ENCODE measurements around the gene PER1. TPM values are rescaled to one million over a fixed set of nuclear protein-coding genes. Genes with fewer than 3 reads are reported as not detected.

The PER1 gene
- total and polyA plus RNA-seq, 2 of the 13 experiments (the other 11 are each of a cell fraction or from before 2014, with no cell fraction given), result 2.6 to 3.6 TPM

DNA sequence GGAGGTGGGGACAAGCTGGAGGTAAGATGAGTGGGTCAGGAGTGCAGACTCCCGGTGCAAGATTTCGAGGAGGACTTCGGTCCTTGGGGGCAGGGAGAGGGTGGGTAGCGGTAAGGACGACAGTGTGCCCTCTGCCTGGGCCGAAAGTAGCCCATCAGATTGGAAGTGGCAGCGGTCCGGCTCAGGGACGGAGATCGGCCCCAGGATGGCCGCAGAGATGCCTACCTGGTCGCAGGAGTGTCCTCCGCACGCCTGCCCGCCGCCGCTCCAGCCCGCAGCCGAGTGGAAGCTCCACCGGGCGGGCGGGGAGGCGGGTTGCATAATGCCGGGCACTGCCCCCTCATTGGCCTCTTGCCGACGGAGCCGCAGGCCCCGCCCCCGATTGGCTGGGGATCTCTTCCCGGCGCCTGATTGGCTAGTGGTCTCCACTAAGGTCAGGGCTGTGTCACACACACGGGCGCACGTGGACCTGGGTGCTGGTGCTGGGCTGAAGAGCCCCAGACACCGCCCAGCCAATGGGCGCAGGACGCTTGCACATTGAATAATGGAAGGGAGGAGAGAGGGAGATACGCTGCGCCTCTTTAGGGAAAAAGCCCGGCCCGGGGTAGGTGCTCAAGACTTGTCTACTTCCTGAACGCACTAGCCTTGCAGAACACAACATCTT, at the start of gene PER1 (continued):
- TF ChIP-seq ZNF768 (CRISPR knock-in tag; IDR thresholded peaks at IDR 0.05) (no peak), EEA1 (CRISPR knock-in tag; IDR thresholded peaks at IDR 0.05; ENCODE audit: borderline replicate concordance) (no peak), PRPF4 (IDR thresholded peaks at IDR 0.05; ENCODE audit: low read depth, low read length, poor library complexity, severe bottlenecking) (no peak), MTA3 (CRISPR knock-in tag; IDR thresholded peaks at IDR 0.05) (no peak), ZNF713 (CRISPR knock-in tag; IDR thresholded peaks at IDR 0.05) (no peak), ZNF460 (CRISPR knock-in tag; IDR thresholded peaks at IDR 0.05; ENCODE audit: borderline replicate concordance) (no peak), SP4 (CRISPR knock-in tag; IDR thresholded peaks at IDR 0.05) (no peak), ATF1 (CRISPR knock-in tag; IDR thresholded peaks at IDR 0.05) (no peak), FLYWCH1 (CRISPR knock-in tag; IDR thresholded peaks at IDR 0.05) (no peak), TEAD2 (CRISPR knock-in tag; IDR thresholded peaks at IDR 0.05) (no peak), ZBTB38 (CRISPR knock-in tag; IDR thresholded peaks at IDR 0.05) (peak; percentile 17; the same call in 1 of the 2 replicates), GLI4 (CRISPR knock-in tag; IDR thresholded peaks at IDR 0.05; ENCODE audit: borderline replicate concordance) (no peak), RORA (CRISPR knock-in tag; IDR thresholded peaks at IDR 0.05) (no peak), XRCC5 (optimal IDR thresholded peaks at IDR 0.05; ENCODE audit: low read length) (no peak), AKAP8 (CRISPR knock-in tag; IDR thresholded peaks at IDR 0.05) (no peak), HDAC6 (IDR thresholded peaks at IDR 0.05; ENCODE audit: low read depth, low read length) (no peak), YEATS4 (CRISPR knock-in tag; IDR thresholded peaks at IDR 0.05; ENCODE audit: borderline replicate concordance) (peak; percentile 30; the same call in 1 of the 2 replicates), RBM22 (optimal IDR thresholded peaks at IDR 0.05; ENCODE audit: low read length) (no peak), U2AF2 (IDR thresholded peaks at IDR 0.05; ENCODE audit: low read depth, low read length) (no peak), HOXD1 (CRISPR knock-in tag; IDR thresholded peaks at IDR 0.05) (no peak), ZNF326 (CRISPR knock-in tag; IDR thresholded peaks at IDR 0.05; ENCODE audit: borderline replicate concordance) (no peak), ISL2 (CRISPR knock-in tag; IDR thresholded peaks at IDR 0.05) (no peak), FOXK2 (IDR thresholded peaks at IDR 0.05) (no peak), SIX1 (CRISPR knock-in tag; IDR thresholded peaks at IDR 0.05; ENCODE audit: borderline replicate concordance) (no peak), ZNF205 (CRISPR knock-in tag; IDR thresholded peaks at IDR 0.05) (no peak)
- TF ChIP-seq, protein P1, sequence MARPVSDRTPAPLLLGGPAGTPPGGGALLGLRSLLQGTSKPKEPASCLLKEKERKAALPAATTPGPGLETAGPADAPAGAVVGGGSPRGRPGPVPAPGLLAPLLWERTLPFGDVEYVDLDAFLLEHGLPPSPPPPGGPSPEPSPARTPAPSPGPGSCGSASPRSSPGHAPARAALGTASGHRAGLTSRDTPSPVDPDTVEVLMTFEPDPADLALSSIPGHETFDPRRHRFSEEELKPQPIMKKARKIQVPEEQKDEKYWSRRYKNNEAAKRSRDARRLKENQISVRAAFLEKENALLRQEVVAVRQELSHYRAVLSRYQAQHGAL (CRISPR knock-in tag; IDR thresholded peaks at IDR 0.05; ENCODE audit: not compliant biosample characterization), result no peak
- TF ChIP-seq, protein P2, sequence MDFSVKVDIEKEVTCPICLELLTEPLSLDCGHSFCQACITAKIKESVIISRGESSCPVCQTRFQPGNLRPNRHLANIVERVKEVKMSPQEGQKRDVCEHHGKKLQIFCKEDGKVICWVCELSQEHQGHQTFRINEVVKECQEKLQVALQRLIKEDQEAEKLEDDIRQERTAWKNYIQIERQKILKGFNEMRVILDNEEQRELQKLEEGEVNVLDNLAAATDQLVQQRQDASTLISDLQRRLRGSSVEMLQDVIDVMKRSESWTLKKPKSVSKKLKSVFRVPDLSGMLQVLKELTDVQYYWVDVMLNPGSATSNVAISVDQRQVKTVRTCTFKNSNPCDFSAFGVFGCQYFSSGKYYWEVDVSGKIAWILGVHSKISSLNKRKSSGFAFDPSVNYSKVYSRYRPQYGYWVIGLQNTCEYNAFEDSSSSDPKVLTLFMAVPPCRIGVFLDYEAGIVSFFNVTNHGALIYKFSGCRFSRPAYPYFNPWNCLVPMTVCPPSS (IDR thresholded peaks at IDR 0.05), result no peak
- TF ChIP-seq, protein P3, sequence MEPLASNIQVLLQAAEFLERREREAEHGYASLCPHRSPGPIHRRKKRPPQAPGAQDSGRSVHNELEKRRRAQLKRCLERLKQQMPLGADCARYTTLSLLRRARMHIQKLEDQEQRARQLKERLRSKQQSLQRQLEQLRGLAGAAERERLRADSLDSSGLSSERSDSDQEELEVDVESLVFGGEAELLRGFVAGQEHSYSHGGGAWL (CRISPR knock-in tag; IDR thresholded peaks at IDR 0.05), result no peak
- TF ChIP-seq, protein P4, sequence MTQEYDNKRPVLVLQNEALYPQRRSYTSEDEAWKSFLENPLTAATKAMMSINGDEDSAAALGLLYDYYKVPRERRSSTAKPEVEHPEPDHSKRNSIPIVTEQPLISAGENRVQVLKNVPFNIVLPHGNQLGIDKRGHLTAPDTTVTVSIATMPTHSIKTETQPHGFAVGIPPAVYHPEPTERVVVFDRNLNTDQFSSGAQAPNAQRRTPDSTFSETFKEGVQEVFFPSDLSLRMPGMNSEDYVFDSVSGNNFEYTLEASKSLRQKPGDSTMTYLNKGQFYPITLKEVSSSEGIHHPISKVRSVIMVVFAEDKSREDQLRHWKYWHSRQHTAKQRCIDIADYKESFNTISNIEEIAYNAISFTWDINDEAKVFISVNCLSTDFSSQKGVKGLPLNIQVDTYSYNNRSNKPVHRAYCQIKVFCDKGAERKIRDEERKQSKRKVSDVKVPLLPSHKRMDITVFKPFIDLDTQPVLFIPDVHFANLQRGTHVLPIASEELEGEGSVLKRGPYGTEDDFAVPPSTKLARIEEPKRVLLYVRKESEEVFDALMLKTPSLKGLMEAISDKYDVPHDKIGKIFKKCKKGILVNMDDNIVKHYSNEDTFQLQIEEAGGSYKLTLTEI (CRISPR knock-in tag; conservative IDR thresholded peaks at IDR 0.05), result no peak

Measured in HepG2 (cell line).